Measurements from ENCODE around the gene SDHD. TPM values are rescaled to one million over a fixed set of nuclear protein-coding genes. Genes with fewer than 3 reads are reported as not detected.

Gene SDHD
- total and polyA plus RNA-seq, 9 of the 15 experiments (the other 6 are each of a cell fraction or from before 2014, with no cell fraction given) = 150 to 1,225 (median 215) TPM

DNA sequence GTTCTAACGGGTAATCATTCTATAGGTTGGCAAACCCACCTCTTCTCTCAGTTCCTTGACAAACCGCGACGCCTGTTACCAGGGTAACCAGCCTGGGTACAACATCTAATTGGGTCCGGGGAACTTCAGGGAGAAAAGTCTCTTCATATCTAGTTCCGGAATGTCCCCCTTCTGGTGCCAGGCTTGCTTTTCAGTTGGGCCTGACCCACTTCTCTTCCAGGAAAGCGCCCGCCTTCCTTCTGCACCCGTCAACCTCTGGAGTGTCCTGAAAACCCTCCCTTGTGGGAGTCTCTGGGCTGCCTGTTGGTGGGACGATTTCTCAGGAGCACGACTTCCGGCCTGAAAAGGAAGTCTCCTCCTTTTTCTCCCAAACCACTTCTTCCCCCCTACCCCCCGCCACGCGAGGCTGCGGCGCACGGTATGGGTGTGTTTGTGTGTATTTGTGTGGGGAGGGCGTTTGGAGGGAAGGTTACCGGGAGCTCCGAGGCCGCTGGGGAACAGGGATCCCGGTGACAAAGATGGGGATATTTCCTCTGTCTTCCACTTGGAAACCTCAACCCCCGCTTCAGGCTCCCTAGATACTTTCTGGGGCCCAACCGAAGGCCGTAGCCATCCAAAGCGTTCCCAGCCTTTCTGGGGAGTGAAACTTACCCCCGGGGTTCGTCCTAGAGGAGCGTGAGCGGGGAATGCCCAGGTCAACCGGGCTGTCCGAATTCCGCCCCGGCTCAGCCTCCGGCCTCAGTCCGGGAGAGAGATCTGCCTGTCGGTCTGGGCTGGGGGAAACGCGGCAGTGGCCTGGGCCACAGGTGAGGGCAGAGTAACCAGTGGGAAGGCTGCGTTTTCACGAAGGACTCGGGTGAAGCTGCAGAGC lies 12.5 kb upstream of the SDHD start, which contains the start of the genes NKAPD1 and PIH1D2 (continued):
- peak; percentile 58; the same call in 1 of the 2 replicates for TF ChIP-seq NR2C2 (CRISPR knock-in tag; IDR thresholded peaks at IDR 0.05)
- peak; percentile 78 for TF ChIP-seq NR2C2 (tag; IDR thresholded peaks at IDR 0.05)
- TF ChIP-seq RBBP5 (IDR thresholded peaks at IDR 0.05; ENCODE audit: borderline replicate concordance, insufficient read depth, low read length, poor library complexity, severe bottlenecking) = peak; percentile 86
- TF ChIP-seq ZNF184 (CRISPR knock-in tag; IDR thresholded peaks at IDR 0.05) = no peak

DNA sequence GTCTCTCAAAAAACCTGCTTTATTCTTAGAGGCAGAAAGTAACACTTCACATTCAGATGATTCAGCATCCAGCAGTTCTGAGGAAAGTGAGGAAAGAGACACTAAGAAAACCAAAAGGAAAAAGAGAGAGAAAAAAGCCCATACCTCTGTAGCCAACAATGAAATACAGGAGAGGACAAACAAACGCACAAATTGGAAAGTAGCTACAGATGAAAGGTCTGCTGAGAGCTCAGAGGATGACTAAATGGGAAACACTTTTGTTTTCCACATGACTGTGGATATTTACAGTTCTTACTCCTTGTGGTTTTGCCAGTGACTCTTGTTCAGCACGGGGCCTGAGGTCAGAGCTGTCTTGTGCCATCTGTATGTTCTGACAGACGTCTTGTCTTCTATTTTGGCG lies 3.9 kb upstream of the SDHD start:
- H3K36me3 ChIP-seq (ENCODE audit: control insufficient read depth, insufficient read depth, low read length) = peaks cover 83% of the 10 kb centered on the region
- in situ Hi-C loops (cut with MboI) = no loop called here
- H3K79me2 ChIP-seq (ENCODE audit: control insufficient read depth, insufficient read depth, low read length) = peaks cover 45% of the 10 kb centered on the region
- no peak overlapping the region for H3K4me2 ChIP-seq (ENCODE audit: insufficient read depth, low read length)
- CTCF ChIA-PET (ENCODE audit: low intra/inter-chr PET ratio) = no interaction called here
- intact Hi-C loops (cut with micrococcal nuclease) = no loop called here
- POLR2A ChIA-PET = interaction anchor here (0.6 to 1.3 kb wide), 2 partner anchors 8 to 27 kb away, joined by 3 to 4 read pairs; no protein-coding TSS in a partner anchor
- no peak for FAIRE-seq
- peak overlapping the region in 1 of 2 experiments; percentile 2; a peak in 1 of 4 replicates for H3K9ac ChIP-seq (ENCODE audit: insufficient read depth in 1 of 2, low read depth in 2 of 2, low read length in 2 of 2)
- H3K4me3 ChIP-seq = no peak overlapping the region
- no peaks in the 10 kb centered on the region for H3K27me3 ChIP-seq (ENCODE audit: control insufficient read depth in 2 of 2, insufficient read depth in 2 of 2, low read length in 2 of 2)
- no peaks in the 10 kb centered on the region for H3K9me1 ChIP-seq (ENCODE audit: control insufficient read depth, insufficient read depth, low read length)
- H4K20me1 ChIP-seq (replicated peaks; ENCODE audit: control insufficient read depth, insufficient read depth, low read length) = no peaks in the 10 kb centered on the region
- H3K4me1 ChIP-seq (replicated peaks in 1 of 2; ENCODE audit: control insufficient read depth in 2 of 2, insufficient read depth in 2 of 2, low read length in 2 of 2) = peaks cover 0 to 11% of the 10 kb centered on the region in 2 experiments; a peak in 2 of 5 replicates
- 0 out of 2 replicates have a peak, but pooled peaks cover 3% of the 10 kb centered on the region for H3K9me3 ChIP-seq (replicated peaks; ENCODE audit: control insufficient read depth, insufficient read depth, low read depth, low read length)
- ATAC-seq = no peak
- BruUV-seq (replicated peaks) = no TSS peak
- 54% methylated on average over 4 of the region's 4 CpGs for WGBS (ENCODE audit: insufficient coverage, low coverage, missing lambda C conversion rate)
- TF ChIP-seq ZNF316 (IDR thresholded peaks at IDR 0.05) (peak; percentile 43), BHLHE40 (IDR thresholded peaks at IDR 0.05; ENCODE audit: low read length) (0 out of 2 replicates have a peak, but pooled peaks have one; percentile 39), FOSL1 (tag; conservative IDR thresholded peaks at IDR 0.05) (peak; percentile 34; the same call in 1 of the 2 replicates), C11orf30 (IDR thresholded peaks at IDR 0.05; ENCODE audit: low read depth) (peak; percentile 55; the same call in 1 of the 2 replicates), HNRNPLL (IDR thresholded peaks at IDR 0.05; ENCODE audit: low read depth, low read length, poor library complexity, severe bottlenecking) (no peak)
- no peak overlapping the region for H2AFZ ChIP-seq (ENCODE audit: low read depth, low read length)
- peak overlapping the region; percentile 43; the same call in 2 of the 3 replicates for H3K27ac ChIP-seq (ENCODE audit: extremely low read depth, low read depth, low read length)
- DNase-seq (ENCODE audit: extremely low read depth in 1 of 4, low spot score in 3 of 4) = peak in 1 of 4 experiments; percentile 14

All from K562 (cell line).